Kidney (tissue), 14 donors: Measurements from ENCODE around the gene CD3G. TPM values are rescaled to one million over a fixed set of nuclear protein-coding genes. Genes with fewer than 3 reads are reported as not detected.

ENCODE experiments used
- DNase-seq, 5 donors: peaks; one replicate each; pipeline ENCODE4 v3.0.0-alpha.2; 2013 to 2020
- FAIRE-seq: peaks from 2 replicates; lab custom pipeline; 2012; peaks lifted over from hg19 to GRCh38; lab: Jason Lieb, UNC
- H3K27ac ChIP-seq, 2 donors: one replicate each; pipeline ENCODE4 v1.7.0; 2013; ENCODE audit warnings: low read depth in 2 of 2, low read length in 2 of 2, inconsistent platforms in 1 of 2
- H3K27me3 ChIP-seq: one replicate; pipeline ENCODE4 v1.7.1; 2013; ENCODE audit warnings: low read length, inconsistent platforms; ENCODE audit not compliant: control insufficient read depth, insufficient read depth
- H3K36me3 ChIP-seq, 3 donors: one replicate each; pipeline versions ENCODE4 v1.7.0 to v1.7.1; 2013; ENCODE audit warnings: low read length in 3 of 3, control low read depth in 1 of 3, inconsistent platforms in 1 of 3; ENCODE audit not compliant: insufficient read depth in 3 of 3, control insufficient read depth in 2 of 3
- H3K4me1 ChIP-seq, 3 donors: one replicate each; pipeline versions ENCODE4 v1.7.0 to v1.7.1; 2013; ENCODE audit warnings: low read length in 3 of 3, inconsistent platforms in 1 of 3, low read depth in 1 of 3; ENCODE audit not compliant: control insufficient read depth in 2 of 3, insufficient read depth in 2 of 3
- H3K4me3 ChIP-seq, 3 donors: one replicate each; pipeline versions ENCODE4 v1.7.0 to v1.8.1; 2013; ENCODE audit warnings: low read length in 3 of 3, control low read depth in 1 of 3, inconsistent platforms in 1 of 3
- H3K9ac ChIP-seq, 3 donors: one replicate each; pipeline versions ENCODE4 v1.7.0 to v1.7.1; 2013; ENCODE audit warnings: low read length in 3 of 3, control low read depth in 1 of 3, inconsistent platforms in 1 of 3
- H3K9me3 ChIP-seq, 3 donors: one replicate each; pipeline versions ENCODE4 v1.7.0 to v1.7.1; 2013; ENCODE audit warnings: low read length in 3 of 3, control low read depth in 1 of 3, inconsistent platforms in 1 of 3; ENCODE audit not compliant: control insufficient read depth in 2 of 3, insufficient read depth in 1 of 3
- CTCF ChIP-seq: IDR thresholded peaks from 3 replicates; pipeline ENCODE4 v1.5.1; 2012; ENCODE audit warnings: mild to moderate bottlenecking, moderate library complexity, borderline replicate concordance; ENCODE audit not compliant: insufficient read depth; ENCODE audit errors: extremely low read depth
- intact Hi-C: fragments of 100-400 bp; cut with DNase I; formaldehyde crosslinking; loops from one replicate; pipeline ENCODE4 v1.11.1; 2022
- polyA plus RNA-seq: library from polyadenylated mRNA; stranded (reverse); fragments of 350-450 nt; fragmentation: Illumina TruSeq; extraction: RNeasy Lipid Tissue Mini Kit (QIAGEN cat#74804); gene quantifications from one replicate; pipeline ENCODE4 v1.2.3, GENCODE V29; 2014; ENCODE audit warnings: low read depth, low replicate concordance; ENCODE audit not compliant: insufficient read depth
- total RNA-seq: library from RNA; stranded (reverse); fragmentation: NEBNext Ultra II Directional; extraction: Animal tissue kit (Norgen Biotek cat#: 25700); gene quantifications from one replicate; pipeline ENCODE4 v1.2.1, GENCODE V29; 2021
- donor health status: control.
- donor health status: control.
- donor health status: control.
- donor health status: control.
- donor health status: control.
- donor health status: DM: yes; HTN: yes; CAD: no.
- donor health status: Normal renal cell carcinoma (clear cell type).

Gene CD3G
- total and polyA plus RNA-seq, 2 donors from 2014 or later: 0.45 to 4.8 TPM

- H3K27ac ChIP-seq: no peak overlapping the region
Observed at GRCh38 chr11:118310781-118311485, 33.2 kb upstream of the CD3G start.

GRCh38 chr11:118311518-118311917, 32.6 kb upstream of the CD3G start:
- H3K9me3 ChIP-seq: no peaks in the 10 kb centered on the region
- TF ChIP-seq CTCF: no peak
- no peaks in the 10 kb centered on the region for H3K4me1 ChIP-seq
- H3K36me3 ChIP-seq: no peaks in the 10 kb centered on the region
- DNase-seq (no peak), FAIRE-seq (no peak)
- H3K27ac ChIP-seq: no peak overlapping the region
- no peak overlapping the region for H3K4me3 ChIP-seq
- no peaks in the 10 kb centered on the region for H3K27me3 ChIP-seq
- no peak overlapping the region for H3K9ac ChIP-seq
- intact Hi-C loops: no loop called here

More at GRCh38 chr11:118310781-118311485, 33.2 kb upstream of the CD3G start:
- Histone ChIP-seq H3K4me1 (no peaks in the 10 kb centered on the region), H3K36me3 (no peaks in the 10 kb centered on the region), H3K9ac (no peak overlapping the region), H3K27me3 (no peaks in the 10 kb centered on the region), H3K4me3 (no peak overlapping the region), H3K9me3 (no peaks in the 10 kb centered on the region)
- no peak for DNase-seq
- intact Hi-C loops: no loop called here
- TF ChIP-seq CTCF: no peak
- no peak for FAIRE-seq

GRCh38 chr11:118312328-118312727, 31.8 kb upstream of the CD3G start:
- TF ChIP-seq CTCF: no peak
- Histone ChIP-seq H3K4me1 (peaks cover 0 to 5% (median 0%) of the 10 kb centered on the region in 3 donors), H3K27ac (no peak overlapping the region)

GRCh38 chr11:118313242-118313641, 30.9 kb upstream of the CD3G start:
- Histone ChIP-seq H3K36me3 (no peaks in the 10 kb centered on the region), H3K27me3 (no peaks in the 10 kb centered on the region), H3K27ac (no peak overlapping the region), H3K4me3 (no peak overlapping the region), H3K9me3 (no peaks in the 10 kb centered on the region), H3K4me1 (peaks cover 0 to 5% (median 0%) of the 10 kb centered on the region in 3 donors), H3K9ac (no peak overlapping the region)
- no peak for TF ChIP-seq CTCF
- FAIRE-seq (no peak), DNase-seq (no peak)
- intact Hi-C loops: no loop called here

More at GRCh38 chr11:118312328-118312727, 31.8 kb upstream of the CD3G start:
- intact Hi-C loops: no loop called here
- Histone ChIP-seq H3K9me3 (no peaks in the 10 kb centered on the region), H3K27me3 (no peaks in the 10 kb centered on the region), H3K9ac (no peak overlapping the region), H3K36me3 (no peaks in the 10 kb centered on the region), H3K4me3 (no peak overlapping the region)
- FAIRE-seq: no peak
- DNase-seq: no peak
